ENCODE measurements around the gene SLC9C2.
"Not testable (repeated sequence)": the region's sequence is repeated elsewhere in the genome, so short reads cannot be mapped to it uniquely, and the experiment has no call there.

The SLC9C2 gene

DNA sequence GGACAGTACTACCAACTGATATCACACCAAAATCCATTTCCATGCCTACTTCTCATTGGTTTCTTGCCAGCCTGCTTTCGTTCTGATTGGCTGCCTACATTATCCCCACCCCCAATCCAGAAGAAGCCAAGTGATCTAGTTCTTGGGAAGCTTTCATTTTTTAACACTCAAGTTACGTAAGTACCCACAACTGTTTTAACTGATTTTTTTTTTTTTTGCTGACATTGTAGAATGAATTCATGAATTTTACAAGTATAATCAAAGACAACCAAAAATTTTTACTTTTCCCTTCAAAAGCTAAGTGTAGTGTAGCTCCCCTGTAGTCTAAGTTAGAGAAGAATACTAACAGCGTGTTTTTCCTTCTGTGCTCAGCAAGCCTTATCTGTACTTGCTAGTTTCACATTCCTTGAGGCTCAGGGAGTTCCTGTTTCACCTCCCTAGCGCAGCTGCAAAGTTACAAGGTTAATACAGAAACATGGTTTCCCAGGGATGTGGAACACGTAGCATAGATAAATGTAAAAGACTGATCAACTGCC is at the start of gene SLC9C2:
TSS of gene SLC9C2 (minus strand) at position 17 of the 536 bp plus-strand sequence. CDS start 1,296 bp downstream, outside the sequence.
- no peak for DNase-seq

- no peak for DNase-seq
Measured at GRCh38 chr1:173648880-173649605, 46.2 kb upstream of the SLC9C2 start.

- no peak for DNase-seq
Measured at GRCh38 chr1:173646656-173647055, 43.8 kb upstream of the SLC9C2 start.

- DNase-seq = not testable (repeated sequence)
Measured at GRCh38 chr1:173642450-173643139, 39.7 kb upstream of the SLC9C2 start.

DNA sequence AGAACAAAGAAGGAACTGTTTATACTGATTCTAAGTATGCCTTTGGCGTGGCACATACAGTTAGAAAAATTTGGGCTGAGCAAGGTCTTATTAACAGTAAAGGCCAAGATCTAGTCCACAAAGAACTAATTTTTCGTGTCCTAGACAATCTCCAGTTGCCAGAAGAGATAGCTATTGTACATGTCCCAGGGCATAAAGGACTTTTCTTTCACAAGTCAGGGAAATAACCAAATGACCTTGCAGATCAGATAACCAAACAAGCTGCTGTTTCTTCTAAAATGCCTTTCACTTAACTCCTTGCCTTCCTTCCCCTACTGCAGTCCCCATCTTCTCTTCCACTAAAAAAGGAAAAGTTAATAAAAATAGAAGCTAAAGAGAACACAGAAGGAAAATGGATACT is 36.2 kb upstream of the SLC9C2 start:
- DNase-seq = no peak

DNA sequence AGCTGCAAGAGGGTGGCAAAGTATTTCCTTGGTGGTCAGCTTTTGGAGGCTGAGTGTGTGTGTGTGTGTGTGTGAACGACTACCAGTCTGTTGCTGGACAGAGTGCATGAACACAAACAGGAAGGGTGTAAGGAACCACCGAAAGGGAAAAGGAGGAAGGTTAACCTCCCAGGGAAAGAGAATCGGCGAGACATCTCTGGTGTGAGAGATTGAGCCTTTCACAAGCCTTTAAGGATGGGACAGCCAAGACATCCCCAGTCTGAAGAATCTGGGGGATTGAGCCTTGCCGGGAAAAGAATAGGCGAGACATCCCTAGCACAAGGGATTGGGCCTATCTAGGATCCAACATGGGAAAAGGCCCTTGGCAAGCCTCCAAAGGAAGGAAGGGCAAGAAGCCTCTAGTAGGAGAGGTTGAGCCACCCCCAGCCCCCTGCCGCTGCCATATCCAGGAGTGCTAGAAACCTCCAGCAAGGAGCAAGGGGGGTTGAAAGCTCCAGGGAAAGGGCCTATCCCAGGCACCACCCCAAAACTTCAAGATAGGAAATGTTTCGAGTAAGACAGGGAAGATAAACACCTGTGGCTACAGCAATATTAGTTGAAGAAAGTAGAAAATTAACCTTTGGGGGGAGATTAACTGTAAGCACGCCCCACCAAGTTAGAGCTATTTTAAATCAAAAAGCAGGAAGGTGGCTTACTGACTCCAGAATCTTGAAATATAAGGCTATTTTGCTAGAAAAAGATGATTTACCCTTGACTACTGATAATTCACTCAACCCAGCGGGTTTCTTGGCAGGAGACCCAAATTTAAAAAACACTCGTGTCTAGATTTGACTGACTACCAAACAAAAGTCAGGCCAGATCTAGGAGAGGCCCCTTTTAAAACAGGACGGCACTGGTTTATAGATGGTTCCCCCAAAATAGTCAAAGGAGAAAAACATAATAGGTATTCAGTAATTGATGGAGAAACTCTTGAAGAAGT is 35.5 kb upstream of the SLC9C2 start:
- DNase-seq = no peak

DNA sequence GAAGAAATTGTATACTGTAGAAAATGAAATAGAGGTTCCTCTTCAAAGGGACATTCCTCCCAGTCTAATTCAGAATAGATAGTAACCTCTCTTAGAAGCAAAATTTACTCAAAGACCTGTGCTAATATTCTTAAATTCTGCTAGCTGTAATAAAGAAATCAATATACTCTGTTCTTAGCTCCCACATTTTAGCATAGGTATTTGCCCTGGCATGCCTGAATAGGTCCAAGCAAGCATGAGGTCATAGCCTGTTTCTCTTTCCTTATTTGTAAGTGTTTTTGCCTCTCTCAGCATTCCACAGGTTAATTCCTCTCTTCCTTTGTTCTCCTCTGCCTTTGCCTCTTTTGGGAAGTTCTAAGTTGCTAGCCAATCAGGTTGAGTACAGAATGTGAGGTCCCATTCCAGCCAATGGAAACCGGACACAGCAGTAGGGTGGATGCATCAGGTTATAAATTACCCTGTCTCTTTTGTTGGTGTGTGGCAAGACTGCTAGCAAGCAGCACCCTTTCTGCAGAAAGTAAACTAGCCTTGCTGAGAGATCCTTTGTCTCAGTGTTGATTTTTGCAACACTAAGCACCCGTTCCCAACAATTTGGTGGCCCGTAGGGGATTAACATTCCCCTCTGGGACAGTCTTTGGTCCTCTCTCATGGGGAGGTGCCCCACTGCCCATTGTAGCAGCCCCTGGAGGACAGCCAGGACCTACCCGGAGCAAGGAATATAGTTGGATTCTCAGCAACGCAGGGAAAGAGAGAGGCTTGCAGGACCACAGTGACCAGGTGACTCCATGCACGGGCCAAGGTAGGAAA is 34.6 kb upstream of the SLC9C2 start:
- not testable (repeated sequence) for DNase-seq

DNA sequence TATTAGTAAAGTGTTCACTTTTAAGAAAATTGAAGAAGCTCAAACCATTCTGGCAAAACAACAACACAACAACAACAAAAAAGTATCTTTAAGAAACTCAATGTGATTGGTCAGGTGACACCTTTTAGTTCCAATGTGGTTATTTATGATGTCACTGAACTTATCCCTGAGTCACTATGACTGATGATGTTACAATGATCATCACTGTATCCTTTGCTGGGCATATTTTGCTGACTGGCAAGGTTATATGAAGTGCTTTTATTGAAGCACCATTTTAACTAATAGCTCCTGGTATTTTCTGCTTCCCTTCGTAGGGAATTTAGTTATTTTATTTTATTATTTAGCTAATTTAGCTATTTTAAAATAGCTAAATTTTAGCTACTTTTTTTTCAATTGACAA is 32.2 kb upstream of the SLC9C2 start, which contains the start of gene TEX50:
TSS of gene TEX50 (plus strand) at position 223 of the 400 bp plus-strand sequence. CDS start 184 bp downstream, outside the sequence.
- no peak for DNase-seq

- DNase-seq = no peak
Measured at GRCh38 chr1:173628888-173629287, 26.0 kb upstream of the SLC9C2 start.

GRCh38 chr1:173627269-173627668 is 24.4 kb upstream of the SLC9C2 start:
- DNase-seq = no peak

- no peak for DNase-seq
Measured at GRCh38 chr1:173616859-173617258, 14.0 kb upstream of the SLC9C2 start.

DNA sequence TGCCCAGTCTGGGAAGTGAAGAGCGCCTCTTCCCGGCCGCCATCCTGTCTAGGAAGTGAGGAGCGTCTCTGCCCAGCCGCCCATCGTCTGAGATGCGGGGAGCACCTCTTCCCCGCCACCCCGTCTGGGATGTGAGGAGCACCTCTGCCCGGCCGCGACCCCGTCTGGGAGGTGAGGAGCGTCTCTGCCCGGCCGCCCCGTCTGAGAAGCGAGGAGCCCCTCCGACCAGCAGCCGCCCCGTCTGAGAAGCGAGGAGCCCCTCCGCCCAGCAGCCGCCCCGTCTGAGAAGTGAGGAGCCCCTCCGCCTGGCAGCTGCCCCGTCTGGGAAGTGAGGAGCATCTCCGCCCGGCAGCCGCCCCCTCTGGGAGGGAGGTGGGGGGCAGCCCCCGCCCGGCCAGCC is 10.2 kb upstream of the SLC9C2 start:
- not testable (repeated sequence) for DNase-seq

DNA sequence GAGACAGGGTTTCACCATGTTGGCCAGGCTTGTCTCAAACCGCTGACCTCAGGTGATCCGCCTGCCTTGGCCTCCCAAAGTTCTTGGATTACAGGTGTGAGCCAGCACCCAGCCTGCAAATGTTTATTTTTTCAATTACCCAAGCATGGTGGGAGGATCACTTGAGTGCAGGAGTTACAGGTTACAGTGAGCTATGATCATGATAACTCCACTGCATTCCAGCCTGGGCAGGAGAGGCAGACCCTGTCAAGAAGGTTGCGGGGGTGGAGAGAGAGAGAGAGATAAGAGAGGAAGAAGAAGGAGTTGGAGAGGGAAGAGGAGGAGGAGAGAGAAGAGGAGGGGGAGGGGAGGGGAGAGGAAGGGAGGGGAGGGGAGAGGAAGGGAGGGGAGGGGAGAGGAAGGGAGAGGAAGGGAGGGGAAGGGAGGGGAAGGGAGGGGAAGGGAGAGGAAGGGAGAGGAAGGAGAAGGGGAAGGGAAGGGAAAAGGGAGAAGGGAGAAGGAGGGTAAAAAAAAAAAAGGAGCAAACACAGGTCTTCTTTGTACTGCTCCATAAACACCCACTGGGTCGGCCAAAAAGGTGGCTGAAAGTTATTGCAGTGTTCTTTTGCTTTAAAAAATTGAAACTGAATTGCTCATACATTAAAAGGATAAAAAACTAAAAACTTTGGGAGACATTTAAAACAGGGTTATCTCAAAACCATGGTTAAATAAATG is 5.8 kb upstream of the SLC9C2 start:
- DNase-seq = no peak

DNA sequence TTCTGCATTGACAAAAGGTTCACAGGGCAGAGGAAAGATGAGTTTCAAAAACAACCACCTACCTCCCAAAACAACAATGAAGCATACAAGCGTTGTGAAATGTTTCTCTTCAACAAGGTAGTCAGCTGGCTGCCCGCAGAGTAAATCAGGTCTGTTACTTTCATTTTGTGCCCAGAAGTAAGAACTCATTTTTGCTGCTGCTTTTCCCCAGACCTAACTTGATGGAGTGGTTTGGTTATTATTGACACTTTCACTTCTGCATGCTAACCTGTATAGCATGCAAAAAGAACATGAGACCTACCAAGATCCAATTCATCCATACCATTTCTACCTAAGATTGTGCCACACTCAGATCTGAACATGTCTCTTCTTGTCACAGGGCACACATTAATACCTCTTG is 1.3 kb downstream of the SLC9C2 start:
- no peak for DNase-seq

GRCh38 chr1:173596097-173596825 is 6.6 kb downstream of the SLC9C2 start:
- DNase-seq = no peak

DNA sequence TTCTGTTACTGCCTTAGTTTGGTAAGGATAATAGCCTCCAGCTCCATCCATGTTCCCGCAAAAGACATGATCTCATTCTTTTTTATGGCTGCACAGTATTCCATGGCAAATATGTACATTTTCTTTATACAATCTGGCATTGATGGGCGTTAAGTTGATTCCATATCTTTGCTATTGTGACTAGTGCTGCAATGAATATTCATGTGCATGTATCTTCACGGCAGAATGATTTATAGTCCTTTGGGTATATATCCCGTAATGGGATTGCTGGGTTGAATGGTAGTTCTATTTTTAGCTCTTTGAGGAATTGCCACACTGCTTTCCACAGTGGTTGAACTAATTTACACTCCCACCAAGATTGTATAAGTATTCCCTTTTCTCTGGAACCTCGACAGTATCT is 11.7 kb downstream of the SLC9C2 start:
- DNase-seq = not testable (repeated sequence)

- DNase-seq = no peak
Measured at GRCh38 chr1:173590557-173590956, 12.3 kb downstream of the SLC9C2 start.

DNA sequence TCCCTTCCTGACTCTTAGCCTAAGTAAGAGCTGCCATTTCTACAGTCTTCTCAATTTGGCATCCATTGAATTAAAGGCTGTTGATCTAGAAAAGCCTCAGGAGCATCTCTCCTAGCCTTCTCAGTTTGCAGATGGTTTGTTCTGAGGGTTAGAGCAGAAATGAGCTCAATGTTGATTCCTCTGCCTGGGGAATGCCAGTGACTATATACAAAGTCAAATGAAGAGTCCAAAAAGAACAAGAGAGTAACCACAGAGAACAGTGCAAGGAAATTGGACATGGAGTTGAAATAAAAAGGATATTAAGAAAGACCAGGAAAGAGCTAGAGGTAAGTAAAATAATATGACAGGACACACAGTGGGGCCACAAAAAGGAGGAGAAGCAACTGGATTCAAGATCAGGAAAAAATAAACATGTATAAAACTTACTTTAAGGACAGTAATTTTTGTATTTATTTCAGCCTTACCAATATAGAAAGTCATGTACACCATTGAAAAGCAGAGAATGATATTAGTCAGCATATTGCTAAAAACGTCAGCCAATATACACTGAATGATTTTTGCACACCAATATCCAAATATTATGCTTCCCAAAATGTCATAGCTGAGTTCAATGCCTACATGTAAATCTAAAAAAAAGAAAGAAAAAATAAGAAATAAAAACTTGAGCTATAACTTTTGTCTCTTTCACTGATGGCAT is 21.3 kb downstream of the SLC9C2 start:
- no peak for DNase-seq

DNA sequence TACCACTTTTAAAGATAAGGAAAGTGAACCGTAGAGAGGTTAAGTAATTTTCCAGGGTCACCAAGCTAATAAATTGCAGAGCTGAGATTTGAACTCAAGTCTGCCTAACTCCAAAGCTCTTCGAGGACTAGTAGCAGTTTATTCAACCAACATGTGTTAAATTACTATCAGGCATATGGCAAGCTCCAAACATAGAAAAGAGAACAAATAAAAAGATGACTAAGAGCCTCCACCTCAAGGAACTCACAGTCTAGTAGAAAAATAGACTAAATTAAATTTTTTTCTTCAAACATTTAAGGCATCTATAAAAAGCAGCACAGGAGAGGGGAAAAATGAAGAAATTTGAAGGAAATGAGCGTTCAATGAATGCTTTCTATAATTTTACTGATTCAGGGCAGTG is 22.2 kb downstream of the SLC9C2 start:
- no peak for DNase-seq

DNA sequence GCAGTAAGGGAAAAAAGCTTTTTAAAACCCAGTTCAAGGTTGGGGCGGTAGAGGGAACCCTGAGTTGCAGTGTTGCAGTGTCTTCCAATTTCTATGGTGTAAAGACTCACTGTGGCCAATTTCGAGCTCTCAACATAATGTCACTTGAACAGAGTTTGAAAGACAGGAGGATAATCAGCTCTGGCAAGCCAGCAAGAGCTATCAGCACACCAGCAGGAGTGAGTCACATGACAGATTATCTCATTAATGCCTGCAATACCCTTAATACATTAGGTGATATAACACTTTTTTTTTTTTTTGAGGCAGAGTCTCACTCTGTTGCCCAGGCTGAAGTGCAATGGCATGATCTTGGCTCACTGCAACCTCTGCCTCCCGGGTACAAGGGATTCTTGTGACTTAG is 22.8 kb downstream of the SLC9C2 start:
- DNase-seq = no peak
